Retinal pigment epithelial cell (primary cell): ENCODE results near the gene ELOVL5.
A peak's percentile ranks its signal among the peaks of the same experiment; 100 is the strongest.
"Not testable (repeated sequence)": the region's sequence is repeated elsewhere in the genome, so short reads cannot be mapped to it uniquely, and the experiment has no call there.

Experiments
- DNase-seq: peaks from one replicate; pipeline ENCODE4 v3.0.0-alpha.2; 2010; ENCODE audit warnings: low read depth
- H3K4me3 ChIP-seq: 2 replicates; pipeline ENCODE4 v1.5.1; 2011; ENCODE audit warnings: mild to moderate bottlenecking, low read length, control low read depth, moderate library complexity
- TF ChIP-seq, protein P1 (sequence below): conservative IDR thresholded peaks from 2 replicates; pipeline ENCODE4 v1.5.1; 2011; ENCODE audit warnings: low read depth, low read length, control low read depth, inconsistent platforms

ELOVL5 gene

DNA sequence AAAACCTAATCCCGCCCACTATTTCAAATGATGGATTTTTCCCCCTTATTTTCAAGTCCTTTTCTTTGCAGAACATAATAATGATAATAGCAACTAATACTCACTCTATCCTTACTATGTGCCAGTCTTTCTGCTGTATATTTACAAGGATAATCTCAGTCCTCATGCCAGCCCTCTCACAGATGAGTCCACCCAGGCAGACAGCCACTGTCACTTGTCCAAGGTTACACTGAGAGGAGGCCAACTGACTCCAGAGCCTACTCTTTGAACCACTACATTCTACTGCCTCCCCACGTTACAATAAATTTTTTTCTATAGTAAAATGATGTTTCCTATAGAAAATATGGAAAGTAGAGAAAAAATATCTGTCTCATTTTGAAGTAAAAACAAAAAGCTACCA, 30.9 kb downstream of the ELOVL5 start:
- TF ChIP-seq, protein P1, sequence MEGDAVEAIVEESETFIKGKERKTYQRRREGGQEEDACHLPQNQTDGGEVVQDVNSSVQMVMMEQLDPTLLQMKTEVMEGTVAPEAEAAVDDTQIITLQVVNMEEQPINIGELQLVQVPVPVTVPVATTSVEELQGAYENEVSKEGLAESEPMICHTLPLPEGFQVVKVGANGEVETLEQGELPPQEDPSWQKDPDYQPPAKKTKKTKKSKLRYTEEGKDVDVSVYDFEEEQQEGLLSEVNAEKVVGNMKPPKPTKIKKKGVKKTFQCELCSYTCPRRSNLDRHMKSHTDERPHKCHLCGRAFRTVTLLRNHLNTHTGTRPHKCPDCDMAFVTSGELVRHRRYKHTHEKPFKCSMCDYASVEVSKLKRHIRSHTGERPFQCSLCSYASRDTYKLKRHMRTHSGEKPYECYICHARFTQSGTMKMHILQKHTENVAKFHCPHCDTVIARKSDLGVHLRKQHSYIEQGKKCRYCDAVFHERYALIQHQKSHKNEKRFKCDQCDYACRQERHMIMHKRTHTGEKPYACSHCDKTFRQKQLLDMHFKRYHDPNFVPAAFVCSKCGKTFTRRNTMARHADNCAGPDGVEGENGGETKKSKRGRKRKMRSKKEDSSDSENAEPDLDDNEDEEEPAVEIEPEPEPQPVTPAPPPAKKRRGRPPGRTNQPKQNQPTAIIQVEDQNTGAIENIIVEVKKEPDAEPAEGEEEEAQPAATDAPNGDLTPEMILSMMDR = no peak
- no peak for DNase-seq
- H3K4me3 ChIP-seq = no peak overlapping the region

DNA sequence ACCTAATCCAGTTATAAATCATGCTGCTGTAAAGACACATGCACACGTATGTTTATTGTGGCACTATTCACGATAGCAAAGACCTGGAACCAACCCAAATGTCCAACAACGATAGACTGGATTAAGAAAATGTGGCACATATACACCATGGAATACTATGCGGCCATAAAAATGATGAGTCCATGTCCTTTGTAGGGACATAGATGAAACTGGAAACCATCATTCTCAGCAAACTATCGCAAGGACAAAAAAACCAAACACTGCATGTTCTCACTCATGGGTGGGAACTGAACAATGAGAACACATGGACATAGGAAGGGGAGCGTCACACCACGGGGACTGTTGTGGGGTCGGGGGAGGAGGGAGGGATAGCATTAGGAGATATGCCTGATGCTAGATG, 31.5 kb downstream of the ELOVL5 start:
- not testable (repeated sequence) for DNase-seq, H3K4me3 ChIP-seq

DNA sequence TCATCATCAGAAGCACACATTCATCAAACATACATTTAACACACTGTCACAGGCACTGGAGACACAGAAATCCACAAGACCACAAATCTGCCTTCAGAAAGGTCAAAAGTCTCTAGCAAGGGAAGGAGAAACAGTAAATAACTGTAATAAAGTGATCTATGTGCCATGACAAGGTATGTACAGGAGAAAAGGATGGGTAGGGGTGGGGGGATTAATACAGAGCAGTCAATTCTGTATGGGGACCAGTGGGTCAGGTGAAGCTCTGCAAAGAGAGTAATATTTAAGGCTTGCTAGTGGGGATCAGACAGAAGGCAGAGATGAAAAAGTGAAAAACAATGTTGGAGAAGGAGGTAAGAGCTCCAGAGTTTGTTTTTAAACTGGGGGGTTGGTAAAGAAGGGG, 32.6 kb downstream of the ELOVL5 start:
- DNase-seq = no peak
- TF ChIP-seq, protein P1 = no peak
- no peak overlapping the region for H3K4me3 ChIP-seq

DNA sequence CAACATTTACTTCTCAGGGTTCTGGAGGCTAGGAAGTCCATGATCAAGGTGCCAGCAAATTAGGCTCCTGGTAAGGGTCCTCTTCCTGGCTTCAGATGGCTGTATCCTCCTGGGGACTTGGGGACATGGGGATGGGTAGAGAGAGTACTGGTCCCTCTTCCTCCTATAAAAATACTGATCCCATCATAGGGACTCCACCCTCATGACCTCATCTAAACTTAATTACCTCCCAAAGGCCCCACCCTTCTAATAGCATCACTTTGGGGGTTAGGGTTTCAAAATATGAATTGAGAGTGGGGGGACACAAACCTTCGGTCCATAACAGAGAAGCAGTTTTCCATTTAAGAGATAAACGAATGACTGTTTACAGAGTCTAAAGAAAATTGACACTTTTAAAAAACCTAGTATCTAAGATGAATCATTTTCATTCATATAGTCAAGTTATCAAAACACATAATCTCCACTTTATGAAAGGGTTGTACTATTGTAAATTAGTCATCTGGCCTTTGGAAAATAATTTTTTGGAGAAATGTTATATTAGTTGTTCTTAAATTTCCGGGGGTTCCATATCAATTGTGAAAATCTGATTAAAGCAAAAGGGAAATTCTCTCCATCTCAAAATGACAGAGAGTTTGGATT, 33.5 kb downstream of the ELOVL5 start:
- TF ChIP-seq, protein P1 = no peak
- no peak overlapping the region for H3K4me3 ChIP-seq
- DNase-seq = no peak

DNA sequence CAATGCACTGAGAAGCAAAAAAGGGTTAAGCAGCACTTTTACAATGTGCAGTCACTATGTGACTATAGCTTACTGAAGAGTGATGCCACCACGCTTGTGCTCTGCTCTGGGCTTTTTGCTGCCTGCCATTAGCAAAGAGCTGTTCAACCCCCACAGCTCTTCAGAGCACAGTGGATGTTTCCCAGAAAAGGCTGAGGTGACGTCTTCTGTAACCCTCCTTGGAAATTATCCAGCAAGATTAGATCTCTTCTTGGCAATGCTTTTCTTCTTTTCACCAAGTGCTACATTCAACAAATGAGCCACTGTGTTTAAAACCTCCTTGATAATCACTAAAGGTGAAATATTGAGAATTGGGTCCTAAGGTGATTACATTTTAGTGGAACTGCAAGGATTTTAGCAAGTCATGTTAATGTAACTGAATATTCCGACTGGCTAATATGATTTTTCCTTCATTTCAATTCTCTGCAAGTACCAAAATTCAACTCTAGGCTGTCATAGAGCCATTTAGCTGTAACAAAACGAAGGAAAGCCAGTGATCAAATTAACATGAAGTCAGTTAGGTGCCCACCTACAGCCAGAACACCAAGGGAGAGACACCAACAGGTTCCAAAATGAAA, 34.9 kb downstream of the ELOVL5 start:
- peak; percentile 76 for DNase-seq
- TF ChIP-seq, protein P1 = no peak
- H3K4me3 ChIP-seq = no peak overlapping the region

DNA sequence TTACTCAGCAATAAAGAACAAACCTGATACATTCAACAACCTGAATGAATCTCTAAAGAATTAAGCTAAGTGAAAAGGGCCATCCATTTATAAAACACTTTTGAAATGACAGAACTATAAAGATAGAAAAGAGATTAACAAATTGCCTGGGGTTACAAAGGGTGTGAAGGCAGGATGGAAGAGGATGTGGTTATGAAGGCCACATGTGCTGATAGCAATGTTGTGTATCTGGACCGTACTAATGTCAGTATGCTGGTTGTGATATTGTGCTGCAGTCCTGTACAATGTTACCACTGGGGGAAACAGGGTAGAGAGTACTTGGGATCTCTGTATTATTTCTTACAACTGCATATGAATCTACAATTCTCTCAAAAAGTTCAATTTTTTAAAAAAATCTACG, 36.4 kb downstream of the ELOVL5 start:
- no peak for DNase-seq
- no peak overlapping the region for H3K4me3 ChIP-seq
- TF ChIP-seq, protein P1 = no peak

DNA sequence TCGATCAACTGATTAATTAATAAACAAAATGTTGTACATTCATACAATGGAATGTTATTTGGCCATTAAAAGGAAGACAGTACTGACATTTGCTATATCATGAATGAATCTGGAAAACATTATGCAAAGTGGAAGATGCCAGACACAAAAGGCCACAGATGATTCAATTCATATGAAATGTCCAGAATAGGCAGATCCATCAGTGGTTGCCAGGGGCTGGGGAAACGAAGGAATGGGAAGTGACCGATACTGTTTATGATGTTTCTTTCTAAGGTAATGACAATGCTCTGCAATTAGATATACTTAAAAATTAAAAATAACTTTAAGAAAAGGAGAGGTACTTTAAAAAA, 37.2 kb downstream of the ELOVL5 start:
- no peak overlapping the region for H3K4me3 ChIP-seq
- DNase-seq = no peak
- TF ChIP-seq, protein P1 = no peak
